Lower lobe of right lung (tissue), 2 donors: ENCODE results near the gene SBK2. TPM values are rescaled to one million over a fixed set of nuclear protein-coding genes. Genes with fewer than 3 reads are reported as not detected.

Experiments used
- ATAC-seq, 2 donors: fragments of 200-7000 bp; cut with Tn5 transposase; one replicate each; pipeline ENCODE4 v1.9.1; 2020 to 2022; ENCODE audit warnings: mild to moderate bottlenecking in 2 of 2, moderate library complexity in 2 of 2
- DNase-seq: peaks from one replicate; pipeline ENCODE4 v3.0.0-alpha.2; 2020
- H3K27ac ChIP-seq: fragments of 200-600 bp; one replicate; pipeline ENCODE4 v1.8.0; 2022
- H3K27me3 ChIP-seq: fragments of 200-600 bp; one replicate; pipeline ENCODE4 v1.8.0; 2022; ENCODE audit warnings: low read depth
- H3K36me3 ChIP-seq: fragments of 200-600 bp; one replicate; pipeline ENCODE4 v1.8.0; 2022; ENCODE audit warnings: mild to moderate bottlenecking
- H3K4me1 ChIP-seq: fragments of 200-600 bp; one replicate; pipeline ENCODE4 v1.8.0; 2022
- H3K4me3 ChIP-seq: fragments of 200-600 bp; one replicate; pipeline ENCODE4 v1.8.0; 2022; ENCODE audit warnings: mild to moderate bottlenecking
- H3K9me3 ChIP-seq: fragments of 200-600 bp; one replicate; pipeline ENCODE4 v1.8.0; 2022
- intact Hi-C: fragments of 100-400 bp; cut with DNase I; formaldehyde crosslinking; loops from one replicate; pipeline ENCODE4 v1.11.0; 2022
- total RNA-seq: library from RNA; stranded (reverse); fragmentation: NEBNext Ultra II Directional; extraction: Animal tissue kit (Norgen Biotek cat#: 25700); gene quantifications from one replicate; pipeline ENCODE4 v1.2.1, GENCODE V29; 2021
- TF ChIP-seq, protein P1 (sequence below): fragments of 200-600 bp; IDR thresholded peaks from one replicate; pipeline ENCODE4 v1.8.0; 2022; ENCODE audit warnings: antibody characterized with exemption, mild to moderate bottlenecking
- donor health status: DM: no; HTN: yes; CAD: no; lungs with severe emphysema.

SBK2 gene
- total RNA-seq, 1 donor from 2014 or later: not detected

GRCh38 chr19:55552620-55553019 is 15.7 kb upstream of the SBK2 start:
- TF ChIP-seq, protein P1, sequence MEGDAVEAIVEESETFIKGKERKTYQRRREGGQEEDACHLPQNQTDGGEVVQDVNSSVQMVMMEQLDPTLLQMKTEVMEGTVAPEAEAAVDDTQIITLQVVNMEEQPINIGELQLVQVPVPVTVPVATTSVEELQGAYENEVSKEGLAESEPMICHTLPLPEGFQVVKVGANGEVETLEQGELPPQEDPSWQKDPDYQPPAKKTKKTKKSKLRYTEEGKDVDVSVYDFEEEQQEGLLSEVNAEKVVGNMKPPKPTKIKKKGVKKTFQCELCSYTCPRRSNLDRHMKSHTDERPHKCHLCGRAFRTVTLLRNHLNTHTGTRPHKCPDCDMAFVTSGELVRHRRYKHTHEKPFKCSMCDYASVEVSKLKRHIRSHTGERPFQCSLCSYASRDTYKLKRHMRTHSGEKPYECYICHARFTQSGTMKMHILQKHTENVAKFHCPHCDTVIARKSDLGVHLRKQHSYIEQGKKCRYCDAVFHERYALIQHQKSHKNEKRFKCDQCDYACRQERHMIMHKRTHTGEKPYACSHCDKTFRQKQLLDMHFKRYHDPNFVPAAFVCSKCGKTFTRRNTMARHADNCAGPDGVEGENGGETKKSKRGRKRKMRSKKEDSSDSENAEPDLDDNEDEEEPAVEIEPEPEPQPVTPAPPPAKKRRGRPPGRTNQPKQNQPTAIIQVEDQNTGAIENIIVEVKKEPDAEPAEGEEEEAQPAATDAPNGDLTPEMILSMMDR: no peak
- ATAC-seq (no peak), DNase-seq (no peak)
- intact Hi-C loops: no loop called here
- Histone ChIP-seq H3K4me1 (peaks cover 15% of the 10 kb centered on the region), H3K27me3 (peaks cover 7% of the 10 kb centered on the region), H3K9me3 (no peaks in the 10 kb centered on the region), H3K36me3 (no peaks in the 10 kb centered on the region), H3K27ac (no peak overlapping the region), H3K4me3 (no peak overlapping the region)

DNA sequence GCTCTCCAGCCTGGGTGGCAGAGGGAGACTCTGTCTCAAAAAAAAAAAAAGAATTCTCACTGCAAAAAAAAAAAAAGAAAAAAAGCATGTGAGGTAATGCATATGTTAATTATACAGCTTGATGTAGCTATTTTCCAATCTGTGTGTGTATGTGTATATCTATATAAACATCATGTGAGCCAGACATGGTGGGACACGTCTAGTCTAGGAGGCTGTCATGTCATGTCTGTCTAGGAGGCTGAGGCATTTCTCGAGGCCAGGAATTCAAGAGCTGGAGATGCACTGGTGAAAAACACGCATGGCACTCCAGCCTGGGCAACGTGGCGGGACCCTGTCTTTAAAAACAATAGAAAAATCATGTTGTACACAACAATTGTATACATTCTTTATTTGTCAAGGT is 15.3 kb upstream of the SBK2 start:
- intact Hi-C loops: no loop called here
- TF ChIP-seq, protein P1: no peak

GRCh38 chr19:55550321-55550650 is 13.4 kb upstream of the SBK2 start:
- DNase-seq (no peak), ATAC-seq (no peak)
- intact Hi-C loops: no loop called here
- Histone ChIP-seq H3K9me3 (no peaks in the 10 kb centered on the region), H3K27ac (no peak overlapping the region), H3K4me3 (no peak overlapping the region), H3K27me3 (peaks cover 7% of the 10 kb centered on the region), H3K4me1 (peaks cover 17% of the 10 kb centered on the region), H3K36me3 (no peaks in the 10 kb centered on the region)
- TF ChIP-seq, protein P1: no peak

More for the DNA sequence above, 15.3 kb upstream of the SBK2 start:
- ATAC-seq: no peak
- DNase-seq: no peak
- Histone ChIP-seq H3K36me3 (no peaks in the 10 kb centered on the region), H3K9me3 (no peaks in the 10 kb centered on the region), H3K27me3 (peaks cover 7% of the 10 kb centered on the region), H3K4me3 (no peak overlapping the region), H3K27ac (no peak overlapping the region), H3K4me1 (peaks cover 17% of the 10 kb centered on the region)

DNA sequence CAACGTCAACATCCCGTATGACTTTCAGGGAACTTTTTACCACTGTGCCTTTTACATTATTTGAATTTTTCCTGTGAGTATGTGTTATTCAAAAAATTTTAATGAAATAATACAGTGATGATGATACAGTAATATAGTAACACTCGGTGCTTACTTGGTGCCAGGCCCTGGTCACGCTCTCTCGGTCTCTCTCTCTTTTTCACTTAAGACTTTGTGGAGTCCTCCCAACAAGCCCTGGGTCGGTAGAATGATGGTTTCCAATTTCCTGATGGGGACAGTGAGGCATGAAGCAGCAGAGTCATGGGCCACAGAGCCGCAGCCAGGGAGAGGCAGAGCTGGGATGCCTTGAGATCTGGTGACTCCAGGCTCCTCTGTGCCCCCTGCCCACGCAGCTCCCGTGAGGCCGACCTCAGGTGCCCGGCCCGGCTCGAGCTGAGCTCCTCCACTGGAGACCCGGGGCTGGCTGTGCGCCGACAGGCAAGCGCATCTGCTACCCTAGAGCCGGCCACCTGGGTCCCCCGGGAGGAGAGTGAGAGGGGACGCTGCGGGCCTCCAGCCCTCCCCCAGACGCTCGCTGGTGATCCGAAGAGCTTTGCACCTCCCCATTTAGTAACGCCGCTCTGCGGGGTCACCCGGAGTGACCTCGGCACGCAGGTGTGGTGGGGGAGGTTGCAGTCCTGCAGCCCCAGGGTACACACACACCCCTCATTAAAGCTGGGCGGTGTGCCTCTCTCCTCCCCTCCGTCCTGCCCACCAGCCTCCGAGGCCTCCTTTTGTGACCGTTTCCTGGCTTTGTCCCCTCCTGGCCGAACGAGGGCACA is 12.8 kb upstream of the SBK2 start:
- Histone ChIP-seq H3K4me1 (peaks cover 17% of the 10 kb centered on the region), H3K27ac (no peak overlapping the region), H3K27me3 (peaks cover 7% of the 10 kb centered on the region), H3K4me3 (peak overlapping the region; percentile 8), H3K36me3 (no peaks in the 10 kb centered on the region), H3K9me3 (no peaks in the 10 kb centered on the region)
- ATAC-seq (peak in 1 of 2 donors; percentile 42), DNase-seq (no peak)
- TF ChIP-seq, protein P1: no peak
- intact Hi-C loops: no loop called here

DNA sequence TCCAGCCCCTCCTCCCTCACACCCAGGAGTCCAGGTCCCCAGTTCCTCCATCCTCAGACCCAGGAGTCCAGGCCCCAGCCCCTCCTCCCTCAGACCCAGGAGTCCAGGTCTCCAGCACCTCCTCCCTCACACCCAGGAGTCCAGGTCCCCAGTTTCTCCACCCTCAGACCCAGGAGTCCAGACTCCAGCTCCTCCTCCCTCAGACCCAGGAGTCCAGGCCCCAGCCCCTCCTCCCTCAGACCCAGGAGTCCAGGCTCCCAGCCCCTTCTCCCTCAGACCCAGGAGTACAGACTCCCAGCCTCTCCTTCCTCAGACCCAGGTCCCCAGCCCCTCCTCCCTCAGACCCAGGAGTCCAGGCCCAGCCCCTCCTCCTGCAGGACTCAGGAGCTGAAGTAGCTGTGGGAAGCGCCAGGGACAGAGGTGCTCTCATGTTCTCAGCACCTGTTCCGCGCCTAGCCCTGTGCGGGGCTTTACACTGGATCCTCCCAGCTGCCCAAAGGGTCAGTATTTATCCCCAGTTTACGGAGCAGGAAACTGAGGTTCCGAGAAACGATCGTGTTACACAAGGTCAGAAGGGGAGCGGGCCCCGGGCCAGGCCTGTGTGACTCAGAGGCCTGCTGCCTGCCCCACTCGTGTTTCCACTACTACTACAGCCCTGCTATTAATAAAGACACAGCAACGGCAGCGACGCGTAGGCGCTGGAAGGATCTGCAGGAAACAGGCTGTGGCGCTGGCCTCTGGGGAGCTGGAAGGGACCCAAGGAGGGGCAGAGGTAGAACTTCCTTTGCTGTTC is 10.1 kb upstream of the SBK2 start:
- Histone ChIP-seq H3K27ac (peak overlapping the region; percentile 53), H3K4me3 (no peak overlapping the region), H3K4me1 (peaks cover 17% of the 10 kb centered on the region), H3K9me3 (no peaks in the 10 kb centered on the region), H3K27me3 (peaks cover 7% of the 10 kb centered on the region), H3K36me3 (no peaks in the 10 kb centered on the region)
- TF ChIP-seq, protein P1: no peak
- peak; percentile 75 to 87 for ATAC-seq
- intact Hi-C loops: no loop called here
- peak; percentile 89 for DNase-seq
